ENCODE results near the gene MDK.
A peak's percentile ranks its signal among the peaks of the same experiment; 100 is the strongest.

MDK gene

DNA sequence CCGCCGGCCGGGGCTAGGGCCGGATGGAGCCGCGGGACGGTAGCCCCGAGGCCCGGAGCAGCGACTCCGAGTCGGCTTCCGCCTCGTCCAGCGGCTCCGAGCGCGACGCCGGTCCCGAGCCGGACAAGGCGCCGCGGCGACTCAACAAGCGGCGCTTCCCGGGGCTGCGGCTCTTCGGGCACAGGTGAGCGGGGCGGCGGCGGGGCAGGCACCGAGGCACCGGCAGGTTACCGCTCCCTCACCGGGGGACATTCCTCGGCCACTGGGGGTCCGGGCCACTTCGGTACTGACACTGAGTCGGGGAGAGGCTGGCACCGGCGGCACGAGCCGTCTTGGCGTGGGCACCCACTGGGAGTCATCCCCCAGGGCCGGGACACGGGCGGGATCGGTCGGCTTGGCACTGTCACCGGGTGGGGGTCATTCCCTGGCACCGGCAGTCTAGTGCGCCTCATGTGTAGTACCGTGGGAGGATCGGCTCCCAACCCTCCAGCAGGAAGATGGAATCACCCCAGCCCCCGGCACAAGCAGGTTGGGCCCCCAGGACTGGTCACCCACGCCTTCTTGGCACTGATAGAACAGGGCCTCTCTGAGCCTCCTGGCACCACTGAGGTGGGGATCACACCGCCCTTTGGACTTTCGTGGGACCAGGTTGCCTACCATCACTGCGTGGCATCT lies 33.7 kb upstream of the MDK start:
- DNase-seq (ENCODE audit: low read depth) = no peak

DNA sequence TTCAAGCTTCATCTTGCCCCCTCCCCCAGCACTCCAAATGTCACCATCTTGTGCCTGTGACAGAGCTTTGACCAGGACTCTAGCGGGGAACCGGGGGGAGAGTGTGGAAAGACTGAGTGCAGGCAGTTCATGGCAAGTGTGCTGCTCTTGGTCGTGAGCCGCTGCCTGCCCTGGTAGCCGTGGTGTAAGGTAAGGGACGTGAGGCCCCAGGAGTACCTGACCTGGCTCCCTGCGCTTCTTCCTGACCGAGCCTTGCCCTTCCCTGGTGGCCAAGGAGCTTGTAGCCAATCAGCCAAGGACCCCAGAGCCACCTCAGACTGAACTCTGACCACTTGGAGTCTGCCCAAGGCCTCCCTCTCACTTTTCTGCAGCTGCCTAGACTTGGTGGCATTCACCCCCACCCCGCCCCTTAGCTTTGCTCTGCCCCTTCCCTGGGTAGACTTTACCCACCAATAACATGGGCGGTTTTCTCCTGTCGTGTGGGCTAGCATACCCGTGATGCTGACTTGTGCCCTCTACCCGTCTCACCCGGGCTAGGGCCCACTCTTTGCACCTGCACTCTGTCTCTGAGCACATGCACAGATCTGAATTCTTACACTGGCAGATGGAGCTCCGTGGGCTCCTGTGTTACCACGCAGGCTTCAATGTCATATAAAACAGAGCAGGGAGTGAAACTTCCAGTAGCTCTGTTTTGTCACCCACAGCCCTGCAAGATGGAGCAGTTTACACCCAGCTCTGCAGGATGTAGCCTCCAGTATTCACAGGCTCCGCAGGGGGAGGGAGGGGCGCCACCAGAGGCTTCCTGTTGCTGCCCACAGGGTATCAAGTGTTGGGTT lies 32.7 kb upstream of the MDK start:
- no peak for DNase-seq (ENCODE audit: low read depth)

DNA sequence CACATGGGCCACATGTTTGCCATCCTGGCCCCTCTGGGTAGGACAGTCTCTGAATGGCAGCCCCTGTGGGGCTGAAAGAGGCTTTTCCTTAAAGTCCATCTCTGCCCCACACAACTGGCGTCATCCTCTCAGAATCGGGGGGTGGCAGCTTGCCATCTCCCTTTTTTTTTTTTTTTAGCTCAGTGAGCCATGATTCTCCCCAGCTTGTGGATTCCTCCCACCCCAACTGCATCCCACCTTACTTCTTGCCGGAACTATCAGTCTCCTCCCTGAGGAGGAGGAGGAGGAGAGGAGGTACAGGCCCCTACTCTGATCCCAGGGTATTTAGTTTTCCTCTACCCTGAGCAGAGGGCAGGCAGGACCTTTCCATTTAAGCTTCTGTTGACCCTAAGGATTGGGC lies 30.8 kb upstream of the MDK start:
- DNase-seq (ENCODE audit: low read depth) = no peak

DNA sequence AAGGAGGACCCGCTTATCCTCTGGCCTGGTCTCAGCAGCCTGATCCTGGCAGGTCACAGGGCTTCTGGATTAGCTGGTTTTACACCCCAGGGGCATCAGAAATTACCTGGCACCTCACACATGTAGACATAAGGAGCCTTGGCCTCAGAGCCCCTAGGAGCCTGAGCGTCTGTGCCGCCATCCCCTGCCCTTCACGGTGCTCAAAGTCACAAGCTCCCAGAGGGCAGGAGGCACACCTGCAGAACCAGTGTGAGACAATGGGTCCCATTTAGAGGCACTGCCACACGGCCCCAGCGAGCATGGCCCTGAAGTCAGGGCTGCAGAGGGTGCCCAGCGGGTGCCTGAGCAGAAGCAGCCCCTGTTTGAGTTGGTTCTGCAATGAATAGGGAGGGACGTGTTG lies 30.3 kb upstream of the MDK start:
- DNase-seq (ENCODE audit: low read depth) = no peak

DNA sequence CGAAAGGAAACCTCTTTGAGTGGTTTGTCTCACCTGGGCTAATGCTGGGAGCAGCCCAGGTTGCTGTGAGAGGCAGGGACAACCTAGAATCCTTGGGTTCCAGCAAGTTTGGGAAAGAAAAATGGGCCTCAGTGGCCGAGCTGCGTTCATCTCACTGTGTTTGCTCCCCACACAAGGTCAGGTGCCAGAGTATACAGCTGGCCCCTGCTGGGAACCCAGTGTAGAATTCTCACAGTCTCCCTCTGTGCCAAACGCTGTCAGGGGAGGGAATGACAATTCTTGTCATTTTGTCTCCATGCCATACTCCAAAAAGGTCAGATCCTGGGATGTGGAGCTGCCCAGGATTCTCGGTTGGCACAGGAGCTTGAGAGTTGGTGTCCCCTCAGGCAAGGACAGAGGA lies 29.9 kb upstream of the MDK start:
- DNase-seq (ENCODE audit: low read depth) = no peak

DNA sequence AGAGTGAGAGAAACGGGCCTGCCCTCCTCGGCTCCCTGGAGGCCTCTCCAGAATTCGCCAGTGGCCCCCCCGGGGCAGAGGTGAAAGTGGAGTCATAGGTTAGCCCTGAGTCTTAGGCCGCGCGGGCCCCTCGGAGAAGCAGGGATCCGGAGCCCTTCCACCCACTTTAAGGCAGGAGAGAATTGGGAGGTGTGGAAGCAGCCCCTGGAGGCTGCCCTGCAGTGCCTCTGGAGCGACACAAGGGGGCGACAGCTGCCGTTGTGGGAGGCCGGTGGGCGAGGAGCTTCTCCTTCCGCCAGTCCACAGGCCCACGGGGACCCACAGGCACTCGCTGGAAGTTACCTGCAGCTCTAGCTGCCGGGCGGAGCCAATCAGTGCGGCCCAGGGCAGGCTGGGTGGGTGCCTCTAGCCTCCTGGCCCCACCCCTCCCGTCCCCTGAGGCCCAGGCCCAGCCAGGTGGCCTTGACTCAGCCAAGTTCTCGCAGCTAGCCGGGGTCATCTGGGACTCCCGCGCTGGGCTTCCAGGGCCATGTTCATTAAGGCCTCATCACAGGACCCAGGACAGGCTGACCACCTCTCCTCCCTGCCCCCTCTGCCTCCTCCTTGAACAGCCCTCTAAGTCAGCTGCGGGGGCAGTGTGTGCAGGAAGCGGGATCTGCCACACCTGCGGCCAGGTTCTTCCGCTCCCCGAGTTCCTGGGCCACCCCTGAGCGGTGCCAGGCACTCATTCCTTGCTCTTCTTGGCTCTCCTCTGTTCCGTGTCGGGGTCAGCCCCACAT lies 29.2 kb upstream of the MDK start:
- DNase-seq (ENCODE audit: low read depth) = no peak

DNA sequence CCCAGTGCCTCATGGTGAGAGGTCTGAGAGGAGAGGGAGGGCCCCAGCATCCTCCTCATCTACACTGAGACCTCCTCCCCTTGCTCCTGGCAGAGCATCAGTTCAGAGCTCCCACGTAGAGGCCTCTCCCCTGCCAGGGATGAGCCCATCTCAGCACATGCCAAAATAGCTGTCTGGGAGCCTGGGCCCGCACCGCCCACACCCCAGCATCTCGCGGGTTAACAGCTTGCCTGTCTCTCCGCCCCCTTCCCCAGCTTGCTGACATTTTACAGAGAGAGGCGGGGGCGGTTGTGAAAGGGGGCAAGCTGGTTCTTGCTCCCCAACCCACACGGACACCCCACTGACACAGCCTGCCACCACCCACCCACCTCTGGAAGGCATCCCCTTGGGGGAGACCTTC lies 27.8 kb upstream of the MDK start:
- DNase-seq (ENCODE audit: low read depth) = no peak

DNA sequence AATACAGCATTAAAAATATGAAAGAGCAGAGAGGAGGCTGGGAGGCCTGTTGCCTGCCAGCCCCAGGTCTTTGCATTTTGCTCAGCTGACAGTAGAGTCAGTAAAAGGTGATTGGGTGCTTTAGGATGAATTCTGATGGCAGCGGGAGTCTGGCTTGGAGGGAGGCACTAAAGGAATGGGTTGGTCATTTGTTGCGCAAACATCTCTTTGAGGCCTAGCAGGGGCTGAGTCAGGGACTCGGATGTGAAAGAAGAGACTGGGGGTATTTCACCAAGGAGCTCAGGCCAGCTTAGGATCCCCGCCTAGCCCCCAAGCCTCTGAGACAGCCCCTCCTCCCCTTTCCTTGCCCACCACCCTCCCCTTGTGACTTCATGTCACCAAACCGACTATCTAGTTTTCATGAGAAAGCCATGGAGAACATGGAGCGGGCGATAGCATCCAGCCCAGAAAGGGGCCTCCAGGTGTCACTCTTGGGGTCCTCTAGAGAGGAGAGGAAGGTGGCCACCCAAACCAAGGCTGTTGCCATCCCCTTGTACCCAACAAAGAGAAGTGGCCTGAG lies 24.5 kb upstream of the MDK start:
- DNase-seq (ENCODE audit: low read depth) = no peak

DNA sequence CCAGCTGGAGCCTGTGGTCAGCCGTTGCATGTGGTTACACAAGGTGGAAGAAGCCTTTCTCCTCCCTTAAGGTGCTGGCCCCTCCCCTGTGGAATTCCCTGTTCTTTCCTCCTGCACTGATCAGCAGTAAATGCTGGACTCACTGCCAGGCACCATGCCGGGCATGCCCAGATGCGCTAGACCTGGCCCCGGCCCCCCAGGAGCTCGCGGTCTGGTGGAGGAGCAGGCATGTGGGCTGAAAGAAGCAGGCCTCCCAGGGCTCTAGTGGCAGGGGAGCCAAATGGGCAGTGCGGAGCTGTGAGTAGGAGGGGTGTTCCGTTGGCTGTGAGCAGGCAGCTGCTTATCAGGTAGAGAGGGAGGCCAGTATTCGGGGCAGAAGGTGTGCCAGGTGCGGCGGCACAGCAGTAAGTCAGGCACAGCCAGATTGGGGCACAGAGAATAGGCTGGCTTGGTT lies 24.0 kb upstream of the MDK start:
- DNase-seq (ENCODE audit: low read depth) = no peak

DNA sequence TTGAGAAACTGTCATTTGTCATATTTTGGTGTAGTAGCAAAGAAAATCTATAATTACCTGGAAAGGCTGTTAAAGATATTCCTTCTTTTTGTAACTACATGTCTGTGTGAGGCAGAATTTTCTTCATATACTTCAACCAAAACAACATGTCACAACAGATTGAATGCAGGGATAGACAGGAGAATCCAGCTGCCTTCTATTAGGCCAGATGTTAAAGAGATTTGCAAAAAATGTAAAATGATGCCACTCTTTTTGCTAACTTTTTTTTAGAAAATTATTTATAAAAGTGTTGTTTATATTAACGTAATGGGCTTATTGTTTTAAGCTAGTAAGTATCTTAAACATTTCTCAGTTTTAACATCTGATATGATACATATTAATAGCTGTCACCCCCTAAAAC lies 21.5 kb upstream of the MDK start:
- no peak for DNase-seq (ENCODE audit: low read depth)

DNA sequence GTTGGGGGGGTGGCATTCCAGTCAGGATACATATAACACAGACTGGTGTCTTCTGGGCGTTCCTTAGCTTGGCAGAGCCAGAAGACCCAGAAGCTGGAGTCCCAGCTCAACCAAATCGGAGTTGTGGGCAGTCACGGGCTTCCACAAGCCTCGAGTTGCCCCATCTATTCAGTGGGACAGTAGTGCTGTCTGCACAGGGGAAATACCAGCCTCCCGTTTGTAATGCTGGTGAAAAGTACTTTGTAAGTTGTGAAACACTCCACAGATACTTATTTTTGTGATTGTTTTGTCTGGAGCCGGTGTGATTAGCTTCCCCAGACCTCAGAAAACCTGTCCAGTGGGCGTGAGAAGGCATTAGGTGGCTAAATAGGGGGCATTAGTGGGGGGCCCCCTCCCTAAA lies 20.6 kb upstream of the MDK start:
- no peak for DNase-seq (ENCODE audit: low read depth)

DNA sequence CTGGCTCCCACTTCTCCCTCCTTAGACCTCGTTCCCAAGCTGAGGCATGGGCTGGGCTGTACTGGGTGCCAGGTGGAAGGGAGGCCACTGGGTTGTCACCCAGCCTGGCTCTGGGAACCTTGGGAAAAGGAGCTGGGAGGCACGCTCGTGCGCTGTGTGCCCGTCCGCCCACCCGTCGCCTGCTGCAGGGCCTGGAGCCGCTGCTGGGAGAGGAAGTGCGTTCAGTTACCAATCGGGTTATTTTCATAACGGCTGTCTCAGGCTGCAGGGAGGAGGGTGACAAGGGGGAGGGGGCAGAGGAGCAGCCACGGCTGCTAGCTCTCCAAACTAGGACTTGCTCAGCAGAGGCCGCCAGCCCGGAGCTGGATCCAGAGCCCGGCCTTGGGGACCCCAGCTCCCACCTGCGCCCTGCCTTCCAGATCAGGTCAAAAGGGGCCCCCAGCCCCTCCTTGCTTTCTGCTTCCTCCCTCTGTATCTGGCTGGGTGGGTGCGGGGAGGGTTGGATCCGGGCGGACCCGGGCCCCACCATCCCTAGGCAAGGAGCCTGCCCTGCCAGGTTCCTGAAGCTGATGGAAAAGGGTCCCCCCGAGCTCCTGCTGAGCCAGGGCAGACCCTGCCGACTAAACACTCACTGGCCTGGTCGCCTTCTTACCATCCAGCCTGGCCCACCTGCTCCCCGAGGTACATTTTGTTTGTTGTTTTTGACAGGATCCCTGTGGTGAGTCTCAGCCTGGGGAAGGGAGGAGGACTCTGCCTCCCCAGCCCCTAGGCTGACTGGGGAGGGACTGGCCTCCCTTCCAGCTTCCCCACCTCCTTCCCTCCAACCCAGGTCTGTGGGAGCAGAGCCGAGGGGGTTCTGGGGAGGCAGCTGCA lies 19.9 kb upstream of the MDK start:
- DNase-seq (ENCODE audit: low read depth) = no peak

DNA sequence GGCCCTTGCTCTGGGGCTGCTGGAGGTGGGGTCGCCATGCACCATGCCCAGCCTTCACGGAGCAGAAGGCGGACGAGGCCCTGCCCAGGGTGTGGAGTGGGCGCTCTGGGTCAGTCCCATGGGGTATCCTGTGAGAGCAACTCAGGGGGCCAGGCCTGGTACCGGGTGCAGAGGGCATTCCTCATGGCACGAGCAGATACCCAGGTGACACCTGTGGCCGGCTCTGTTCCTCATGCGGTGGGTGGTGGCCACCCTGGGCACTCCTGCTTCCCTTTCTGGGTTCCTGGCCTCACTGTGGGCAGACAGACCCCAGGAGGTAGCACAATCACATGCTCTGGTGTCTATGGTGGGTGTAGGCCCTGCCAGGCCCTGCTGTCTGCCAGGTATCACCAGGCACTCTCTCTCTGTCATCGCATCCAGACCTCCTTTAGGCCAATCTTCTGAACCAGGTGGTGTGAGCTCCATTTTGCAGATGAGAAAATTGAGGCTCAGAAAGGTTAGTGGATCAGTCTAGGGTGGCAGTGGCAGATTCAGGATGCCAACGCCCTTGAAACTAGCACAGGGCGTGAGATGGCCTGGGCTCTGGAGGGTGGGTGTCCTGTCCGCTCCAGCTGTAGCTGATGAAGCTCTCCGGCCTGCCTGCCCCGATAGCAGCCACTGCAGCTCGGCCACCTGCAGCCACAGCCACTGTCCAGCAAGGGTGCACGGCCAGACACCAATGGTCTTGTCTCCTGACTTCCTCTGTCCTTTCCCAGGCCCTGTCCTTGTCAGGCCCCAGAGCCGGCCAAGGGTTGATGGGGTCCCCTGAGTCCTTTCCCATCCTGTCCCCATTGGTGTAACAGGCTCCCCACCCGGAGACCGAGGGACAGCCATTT lies 19.1 kb upstream of the MDK start:
- DNase-seq (ENCODE audit: low read depth) = no peak

DNA sequence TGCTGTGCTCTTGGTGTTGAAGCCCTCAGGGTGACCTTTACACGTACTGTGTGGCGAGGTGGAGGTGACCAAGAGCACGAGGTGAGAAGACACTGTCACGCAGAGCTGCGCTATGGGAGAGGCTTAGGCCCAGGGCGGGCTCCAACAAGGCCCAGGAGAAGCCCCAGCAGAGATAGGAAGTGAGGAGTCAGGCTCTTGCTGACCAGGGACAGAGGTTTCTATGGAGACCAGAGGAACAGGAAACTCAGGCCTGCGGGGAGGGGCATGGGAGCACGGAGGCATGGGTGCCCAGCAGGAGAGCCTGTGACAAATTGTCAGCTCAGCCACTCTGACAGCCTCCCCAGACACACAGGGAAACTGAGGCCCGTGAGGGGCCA lies 18.4 kb upstream of the MDK start:
- no peak for DNase-seq (ENCODE audit: low read depth)

DNA sequence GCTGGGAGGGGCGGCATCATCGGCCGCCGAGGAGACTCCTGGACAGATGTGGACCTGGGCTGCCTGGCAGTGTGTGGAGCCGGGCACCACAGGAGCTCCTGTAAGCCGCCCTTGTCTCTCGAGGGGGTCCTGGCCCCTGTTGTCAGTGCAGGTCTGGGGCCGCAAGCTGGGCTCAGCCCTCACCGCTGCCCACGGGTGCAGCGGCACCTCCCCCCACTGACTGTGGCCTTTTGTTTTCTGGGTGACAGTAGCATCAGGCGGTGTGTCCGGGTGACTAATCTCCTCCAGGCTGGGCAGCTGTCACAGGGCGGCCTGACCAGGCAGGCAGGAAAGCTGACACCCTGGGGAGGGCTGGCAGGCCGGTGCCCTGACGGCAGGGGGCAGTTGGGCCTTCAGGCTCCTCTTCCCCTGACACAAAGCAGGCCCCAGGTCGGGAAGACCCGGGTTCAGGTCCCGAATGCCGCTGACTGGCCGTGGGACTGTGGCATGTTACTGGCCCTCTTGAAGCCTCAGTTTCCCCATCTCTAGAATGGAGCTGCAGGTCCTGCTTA lies 17.9 kb upstream of the MDK start:
- DNase-seq (ENCODE audit: low read depth) = no peak

DNA sequence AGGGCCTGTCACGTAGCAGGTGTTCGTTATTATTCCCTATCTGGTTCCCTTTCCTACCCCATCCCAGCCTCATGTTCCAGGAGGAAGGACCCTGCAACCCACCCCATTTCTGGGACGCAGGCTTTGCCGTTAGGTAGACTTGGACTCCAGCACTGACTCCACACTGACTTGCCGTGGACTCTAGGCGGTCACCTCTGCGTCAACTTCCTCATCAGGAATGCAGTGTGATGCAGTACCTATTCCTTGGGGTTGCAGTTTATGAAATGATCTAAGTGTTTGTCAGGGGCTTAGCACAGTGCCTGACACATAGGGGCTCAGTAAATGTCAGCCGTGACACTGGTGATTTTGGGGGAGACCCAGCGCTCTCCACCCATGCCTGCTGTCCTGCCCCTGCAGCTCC lies 17.4 kb upstream of the MDK start:
- DNase-seq (ENCODE audit: low read depth) = no peak

DNA sequence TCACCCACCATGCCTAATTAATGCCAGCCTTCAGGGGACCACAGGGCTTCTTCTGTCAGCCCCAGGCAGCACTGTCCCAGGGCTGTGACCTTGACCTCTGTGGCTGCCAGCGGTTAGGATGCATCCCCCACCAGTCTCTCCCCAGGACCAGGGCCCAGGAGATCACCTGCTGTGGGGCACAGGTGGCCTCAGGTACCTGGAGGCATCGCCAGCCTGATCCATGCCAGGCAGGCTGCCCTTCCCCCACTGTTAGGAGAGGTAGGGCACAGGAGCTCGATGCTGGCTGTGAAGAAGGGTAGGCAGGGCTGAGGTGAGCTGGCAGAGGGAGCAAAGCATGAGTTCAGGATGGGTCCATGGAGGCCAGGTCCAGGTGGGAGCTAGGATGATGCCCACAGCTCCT lies 16.7 kb upstream of the MDK start:
- DNase-seq (ENCODE audit: low read depth) = no peak

DNA sequence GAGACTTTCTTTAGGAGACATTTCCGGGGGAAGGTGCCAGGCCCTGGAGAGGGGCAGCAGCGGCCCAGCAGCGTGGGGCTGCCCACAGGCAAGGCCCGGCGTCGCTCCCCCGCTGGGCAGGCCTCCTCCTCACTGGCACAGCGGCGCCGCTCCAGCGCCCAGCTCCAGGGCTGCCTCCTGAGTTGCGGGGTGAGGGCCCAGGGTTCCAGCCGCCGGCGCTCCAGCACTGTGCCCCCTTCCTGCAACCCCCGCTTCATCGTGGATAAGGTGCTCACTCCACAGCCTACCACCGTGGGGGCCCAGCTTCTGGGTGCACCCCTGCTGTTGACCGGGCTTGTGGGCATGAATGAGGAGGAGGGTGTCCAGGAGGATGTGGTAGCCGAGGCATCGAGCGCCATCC lies 15.2 kb upstream of the MDK start:
- DNase-seq (ENCODE audit: low read depth) = no peak

DNA sequence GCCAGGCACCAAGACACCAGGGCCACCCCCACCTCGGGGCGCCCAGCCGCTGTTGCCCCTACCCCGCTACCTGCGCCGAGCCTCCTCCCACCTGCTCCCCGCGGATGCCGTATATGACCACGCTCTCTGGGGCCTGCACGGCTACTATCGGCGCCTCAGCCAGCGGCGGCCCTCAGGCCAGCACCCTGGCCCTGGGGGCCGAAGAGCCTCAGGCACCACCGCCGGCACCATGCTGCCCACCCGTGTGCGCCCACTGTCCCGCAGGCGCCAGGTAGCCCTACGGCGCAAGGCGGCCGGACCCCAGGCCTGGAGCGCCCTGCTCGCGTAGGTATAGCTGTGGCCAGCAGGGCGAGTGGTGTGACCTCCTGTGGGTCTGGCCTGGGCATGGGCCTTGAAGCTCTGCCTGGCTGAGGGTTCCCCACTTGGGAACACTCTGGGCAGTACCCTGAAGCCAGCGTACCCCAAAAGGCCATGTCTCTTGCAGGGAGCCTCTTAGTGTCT lies 14.8 kb upstream of the MDK start:
- DNase-seq (ENCODE audit: low read depth) = no peak

DNA sequence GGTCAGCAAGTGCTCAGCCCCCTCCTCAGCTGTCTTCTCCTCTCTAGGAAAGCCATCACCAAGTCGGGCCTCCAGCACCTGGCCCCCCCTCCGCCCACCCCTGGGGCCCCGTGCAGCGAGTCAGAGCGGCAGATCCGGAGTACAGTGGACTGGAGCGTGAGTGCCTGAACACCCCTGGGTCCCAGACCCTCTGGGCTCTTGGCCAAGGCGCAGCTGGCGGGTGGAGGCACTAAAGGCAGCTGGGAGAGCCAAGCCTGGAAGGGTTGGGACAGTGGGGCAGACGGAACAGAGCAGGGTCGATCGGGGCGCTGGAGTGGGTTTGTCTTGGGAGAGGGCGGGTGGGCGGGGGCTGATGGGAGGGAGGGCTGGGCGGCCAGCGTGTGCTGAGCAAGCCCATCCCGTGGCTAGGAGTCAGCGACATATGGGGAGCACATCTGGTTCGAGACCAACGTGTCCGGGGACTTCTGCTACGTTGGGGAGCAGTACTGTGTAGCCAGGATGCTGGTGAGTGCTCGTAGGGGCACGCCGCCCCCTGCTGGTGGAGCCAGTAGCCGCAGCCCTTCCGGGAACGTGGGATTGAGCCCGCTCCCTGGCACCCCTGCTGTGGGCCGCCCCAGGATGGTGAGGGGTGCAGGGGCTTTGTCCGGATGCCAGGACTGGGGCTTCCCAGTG lies 14.1 kb upstream of the MDK start:
- peak; percentile 65 for DNase-seq (ENCODE audit: low read depth)
